Amygdala (tissue), 56 donors: ENCODE data around the gene ACADM.
"Not testable (repeated sequence)": the region's sequence is repeated elsewhere in the genome, so short reads cannot be mapped to it uniquely, and the experiment has no call there.

ENCODE experiments used
- DNase-seq, 56 donors: peaks; one replicate each; lab custom pipeline; 2025; lab: John Stamatoyannopoulos, UW

Gene ACADM

GRCh38 chr1:75733661-75734060 is 9.2 kb downstream of the ACADM start:
- no peak for DNase-seq

GRCh38 chr1:75736016-75736415 is 11.5 kb downstream of the ACADM start:
- DNase-seq: no peak

GRCh38 chr1:75742047-75742625 is 17.6 kb downstream of the ACADM start:
- DNase-seq: no peak

GRCh38 chr1:75745276-75745675 is 20.8 kb downstream of the ACADM start:
- DNase-seq: no peak

- not testable (repeated sequence) for DNase-seq
Observed at GRCh38 chr1:75757210-75757609, 32.7 kb downstream of the ACADM start.

- not testable (repeated sequence) for DNase-seq
Observed at GRCh38 chr1:75758543-75758942, 34.0 kb downstream of the ACADM start.

GRCh38 chr1:75764057-75764655 is 39.6 kb downstream of the ACADM start:
- no peak for DNase-seq

- no peak for DNase-seq
Observed at GRCh38 chr1:75765697-75766355, 41.3 kb downstream of the ACADM start.

GRCh38 chr1:75768016-75768415 is 43.5 kb downstream of the ACADM start:
- DNase-seq: no peak

GRCh38 chr1:75770761-75771160 is 46.3 kb downstream of the ACADM start:
- DNase-seq: no peak

GRCh38 chr1:75771978-75772377 is 47.5 kb downstream of the ACADM start:
- no peak for DNase-seq

GRCh38 chr1:75777812-75778211 is 53.3 kb downstream of the ACADM start:
- not testable (repeated sequence) for DNase-seq

GRCh38 chr1:75778694-75779093 is 54.2 kb downstream of the ACADM start:
- DNase-seq: not testable (repeated sequence)

GRCh38 chr1:75780183-75780582 is 55.7 kb downstream of the ACADM start:
- DNase-seq: not testable (repeated sequence)

GRCh38 chr1:75783920-75784319 is 59.4 kb downstream of the ACADM start:
- DNase-seq: not testable (repeated sequence)

- DNase-seq: peak in 1 of 56 donors; percentile 56
Observed at GRCh38 chr1:75785320-75785982, 60.9 kb downstream of the ACADM start.

GRCh38 chr1:75785983-75786853 is 61.7 kb downstream of the ACADM start, which contains the start of gene RABGGTB:
Gene RABGGTB, plus strand, starts transcription at chr1:75786256. Its CDS starts 16 bp downstream, at chr1:75786272.
- DNase-seq: peak; percentile 40 to 98 (median 90)

GRCh38 chr1:75786901-75787493 is 62.5 kb downstream of the ACADM start:
- DNase-seq: no peak

- DNase-seq: no peak
Observed at GRCh38 chr1:75787524-75787923, 63.0 kb downstream of the ACADM start.

- no peak for DNase-seq
Observed at GRCh38 chr1:75789988-75790387, 65.5 kb downstream of the ACADM start.
